GM10266 (cell line): ENCODE measurements around the gene GOLGA5.
A peak's percentile ranks its signal among the peaks of the same experiment; 100 is the strongest.

Experiments
- DNase-seq: peaks from one replicate; pipeline ENCODE4 v3.0.0; 2012; ENCODE audit errors: extremely low spot score
- CTCF ChIP-seq: IDR thresholded peaks from 2 replicates; pipeline ENCODE4 v1.5.1; 2012; ENCODE audit warnings: mild to moderate bottlenecking, low read depth; ENCODE audit not compliant: control insufficient read depth, insufficient read depth; ENCODE audit errors: missing control alignments

GOLGA5 gene

GRCh38 chr14:92880351-92880750, 86.2 kb downstream of the GOLGA5 start:
- DNase-seq, result no peak
- TF ChIP-seq CTCF, result no peak

DNA sequence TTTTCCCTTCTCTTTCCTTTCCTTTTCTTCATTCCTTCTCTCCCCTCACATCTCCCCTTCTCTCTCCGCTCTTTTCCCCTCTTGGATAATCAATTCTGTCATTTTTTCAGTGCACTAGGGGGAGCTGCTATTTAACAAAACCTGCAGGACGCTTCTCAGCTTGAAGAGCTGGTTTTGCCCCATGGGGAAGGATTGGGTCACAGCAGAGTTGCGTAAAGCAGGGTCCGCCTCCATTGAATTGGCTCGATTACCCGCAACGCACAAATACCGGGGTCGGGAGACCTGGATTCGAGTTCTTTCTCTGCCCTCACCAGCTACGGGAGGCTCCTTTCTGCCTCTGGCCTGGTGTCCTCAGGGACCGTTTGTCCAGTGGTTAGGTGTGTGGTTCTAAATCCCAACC, 86.7 kb downstream of the GOLGA5 start:
- no peak for DNase-seq
- peak; percentile 17 for TF ChIP-seq CTCF

- no peak for TF ChIP-seq CTCF
These were observed 89.0 kb downstream of the GOLGA5 start for GRCh38 chr14:92883066-92883465.

DNA sequence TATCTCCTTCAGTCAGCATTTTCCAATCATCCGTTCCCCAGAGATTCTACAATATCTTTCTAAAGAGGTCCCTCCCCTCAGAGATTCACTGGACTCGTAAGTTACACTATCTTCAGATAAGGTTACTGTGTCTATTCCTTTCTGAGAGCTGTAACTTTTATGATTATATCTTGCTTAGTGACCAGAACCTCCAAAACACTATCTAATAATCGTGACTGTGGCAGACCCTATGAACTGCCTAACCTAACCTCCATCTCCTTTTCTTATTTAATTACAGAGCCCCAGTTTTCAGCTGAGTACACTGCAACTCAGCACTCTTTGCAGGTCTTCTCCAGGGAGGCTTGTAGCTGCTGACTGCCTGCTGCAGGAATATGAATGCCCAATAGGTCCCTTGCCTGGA, 90.3 kb downstream of the GOLGA5 start:
- no peak for TF ChIP-seq CTCF
- DNase-seq, result no peak

More at GRCh38 chr14:92883066-92883465, 89.0 kb downstream of the GOLGA5 start:
- DNase-seq, result no peak

DNA sequence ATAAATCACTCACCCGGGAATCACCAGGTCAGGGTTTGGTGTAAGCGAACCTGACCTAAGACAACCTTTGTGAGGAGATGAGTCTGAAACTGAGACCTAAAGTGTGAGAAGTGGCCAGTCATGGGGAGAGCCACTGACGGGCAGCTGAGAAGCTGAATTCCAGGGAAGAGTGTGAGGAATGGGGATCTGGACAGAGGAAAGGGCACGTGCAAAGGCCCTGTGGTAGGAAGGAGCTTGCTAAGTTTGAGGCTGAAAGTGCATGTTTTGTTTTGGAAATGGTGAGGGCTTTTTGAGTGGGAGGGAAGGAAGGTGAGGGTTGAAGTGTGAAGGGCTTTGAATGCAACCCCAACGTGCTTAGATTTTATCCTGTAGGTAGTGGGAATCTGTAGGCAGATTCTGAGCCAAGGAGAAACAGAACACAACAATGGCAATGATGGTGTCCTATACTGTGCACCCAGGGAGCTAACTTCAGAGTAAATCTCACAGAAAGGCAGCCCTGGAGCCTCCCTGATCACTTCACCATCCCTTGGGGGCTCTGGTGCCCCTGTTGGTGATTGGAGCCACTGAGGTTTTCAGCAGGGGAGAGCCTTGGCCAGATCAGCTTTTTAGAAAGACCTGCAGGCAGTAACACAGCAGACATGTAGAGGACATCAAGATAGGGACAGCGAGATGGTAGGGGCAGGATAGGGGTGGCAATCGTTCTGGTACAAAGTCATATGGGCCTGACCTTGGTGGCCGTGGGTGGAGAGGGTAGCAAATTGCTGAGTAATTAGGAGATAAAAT, 91.4 kb downstream of the GOLGA5 start:
- DNase-seq, result no peak
- TF ChIP-seq CTCF, result no peak

DNA sequence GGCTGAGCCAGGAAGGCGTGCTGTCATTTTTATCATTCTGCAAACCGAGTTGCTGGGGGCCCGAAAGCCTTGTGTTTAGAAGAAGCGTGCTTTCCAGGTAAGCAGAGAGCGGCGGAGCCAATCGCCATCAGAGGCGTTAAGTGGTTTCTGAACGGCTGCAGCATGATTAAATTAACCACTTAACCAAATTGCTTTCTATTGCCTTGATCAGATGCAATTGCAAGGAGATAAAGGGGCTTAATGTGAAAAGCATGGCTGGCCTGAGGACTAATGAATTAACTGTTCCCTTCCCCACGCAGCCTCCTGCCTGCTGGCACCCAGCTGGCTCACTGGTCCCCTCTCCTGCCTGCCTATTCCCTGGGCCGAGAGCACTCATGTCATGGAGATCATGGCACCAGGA, 92.2 kb downstream of the GOLGA5 start:
- TF ChIP-seq CTCF, result no peak
- no peak for DNase-seq

DNA sequence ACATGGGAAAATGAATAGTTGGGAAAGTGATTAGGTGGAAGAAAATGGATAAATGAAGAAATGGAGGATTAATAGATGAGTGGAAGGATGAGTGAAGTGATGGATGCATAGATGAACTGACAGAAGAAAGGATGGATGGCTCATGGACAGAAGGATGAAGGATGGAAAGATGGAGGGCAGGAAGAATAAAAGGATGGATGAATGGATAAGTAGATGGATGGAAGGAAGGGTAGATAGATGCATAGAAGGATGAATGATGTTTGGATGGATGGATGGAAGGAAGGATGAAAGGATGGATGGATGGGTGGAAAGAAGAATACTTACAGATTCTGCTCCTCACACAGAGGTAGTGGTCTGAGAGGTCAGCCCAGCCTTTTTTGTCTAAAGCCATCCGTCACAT, 93.1 kb downstream of the GOLGA5 start:
- no peak for TF ChIP-seq CTCF

More for the DNA sequence above, 93.1 kb downstream of the GOLGA5 start:
- no peak for DNase-seq
